PFSK-1 (cell line): ENCODE data around the gene FAM168A.

Experiments
- FOXP2 ChIP-seq: optimal IDR thresholded peaks from 2 replicates; pipeline ENCODE3; 2011; ENCODE audit warnings: borderline replicate concordance, control low read depth, inconsistent platforms; ENCODE audit not compliant: insufficient read depth; ENCODE audit errors: extremely low read length, extremely low read depth
- POLR2AphosphoS5 ChIP-seq: IDR thresholded peaks from 2 replicates; pipeline ENCODE4 v1.6.1; 2012; ENCODE audit warnings: low read depth, mild to moderate bottlenecking, control low read depth, low read length, moderate library complexity
- SIN3A ChIP-seq: IDR thresholded peaks from 2 replicates; pipeline ENCODE4 v1.6.1; 2012; ENCODE audit warnings: mild to moderate bottlenecking, low read length, moderate library complexity, borderline replicate concordance; ENCODE audit not compliant: insufficient read depth
- TAF1 ChIP-seq: IDR thresholded peaks from 2 replicates; pipeline ENCODE4 v1.6.1; 2012; ENCODE audit warnings: low read length, control low read depth, borderline replicate concordance; ENCODE audit not compliant: insufficient read depth
- TF ChIP-seq, protein P1 (sequence below), 2 experiments: IDR thresholded peaks; 2 replicates each; pipeline versions ENCODE4 v1.6.1 to v1.8.0; 2011 to 2012; ENCODE audit warnings: low read depth in 2 of 2, low read length in 2 of 2, control low read depth in 1 of 2, inconsistent platforms in 1 of 2, mild to moderate bottlenecking in 1 of 2, moderate library complexity in 1 of 2; ENCODE audit not compliant: insufficient read depth in 1 of 2

FAM168A gene

GRCh38 chr11:73353422-73353821 lies 244.5 kb downstream of the FAM168A start:
- TF ChIP-seq SIN3A: no peak
- no peak for TF ChIP-seq FOXP2
- TF ChIP-seq, protein P1, sequence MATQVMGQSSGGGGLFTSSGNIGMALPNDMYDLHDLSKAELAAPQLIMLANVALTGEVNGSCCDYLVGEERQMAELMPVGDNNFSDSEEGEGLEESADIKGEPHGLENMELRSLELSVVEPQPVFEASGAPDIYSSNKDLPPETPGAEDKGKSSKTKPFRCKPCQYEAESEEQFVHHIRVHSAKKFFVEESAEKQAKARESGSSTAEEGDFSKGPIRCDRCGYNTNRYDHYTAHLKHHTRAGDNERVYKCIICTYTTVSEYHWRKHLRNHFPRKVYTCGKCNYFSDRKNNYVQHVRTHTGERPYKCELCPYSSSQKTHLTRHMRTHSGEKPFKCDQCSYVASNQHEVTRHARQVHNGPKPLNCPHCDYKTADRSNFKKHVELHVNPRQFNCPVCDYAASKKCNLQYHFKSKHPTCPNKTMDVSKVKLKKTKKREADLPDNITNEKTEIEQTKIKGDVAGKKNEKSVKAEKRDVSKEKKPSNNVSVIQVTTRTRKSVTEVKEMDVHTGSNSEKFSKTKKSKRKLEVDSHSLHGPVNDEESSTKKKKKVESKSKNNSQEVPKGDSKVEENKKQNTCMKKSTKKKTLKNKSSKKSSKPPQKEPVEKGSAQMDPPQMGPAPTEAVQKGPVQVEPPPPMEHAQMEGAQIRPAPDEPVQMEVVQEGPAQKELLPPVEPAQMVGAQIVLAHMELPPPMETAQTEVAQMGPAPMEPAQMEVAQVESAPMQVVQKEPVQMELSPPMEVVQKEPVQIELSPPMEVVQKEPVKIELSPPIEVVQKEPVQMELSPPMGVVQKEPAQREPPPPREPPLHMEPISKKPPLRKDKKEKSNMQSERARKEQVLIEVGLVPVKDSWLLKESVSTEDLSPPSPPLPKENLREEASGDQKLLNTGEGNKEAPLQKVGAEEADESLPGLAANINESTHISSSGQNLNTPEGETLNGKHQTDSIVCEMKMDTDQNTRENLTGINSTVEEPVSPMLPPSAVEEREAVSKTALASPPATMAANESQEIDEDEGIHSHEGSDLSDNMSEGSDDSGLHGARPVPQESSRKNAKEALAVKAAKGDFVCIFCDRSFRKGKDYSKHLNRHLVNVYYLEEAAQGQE (IDR thresholded peaks at IDR 0.05; ENCODE audit: insufficient read depth in 1 of 2, low read depth in 2 of 2, low read length in 2 of 2): no peak
- no peak for TF ChIP-seq TAF1
- TF ChIP-seq POLR2AphosphoS5: no peak

GRCh38 chr11:73350908-73351636 lies 246.8 kb downstream of the FAM168A start:
- TF ChIP-seq POLR2AphosphoS5 (no peak), FOXP2 (no peak), SIN3A (no peak), TAF1 (no peak)
- TF ChIP-seq, protein P1 (IDR thresholded peaks at IDR 0.05; ENCODE audit: insufficient read depth in 1 of 2, low read depth in 2 of 2, low read length in 2 of 2): no peak
